ENCODE results near the gene MACROD2. TPM values are rescaled to one million over a fixed set of nuclear protein-coding genes. Genes with fewer than 3 reads are reported as not detected.

MACROD2 gene
- total and polyA plus RNA-seq, 4 donors: 13.0 to 67.1 (median 20.7) TPM

DNA sequence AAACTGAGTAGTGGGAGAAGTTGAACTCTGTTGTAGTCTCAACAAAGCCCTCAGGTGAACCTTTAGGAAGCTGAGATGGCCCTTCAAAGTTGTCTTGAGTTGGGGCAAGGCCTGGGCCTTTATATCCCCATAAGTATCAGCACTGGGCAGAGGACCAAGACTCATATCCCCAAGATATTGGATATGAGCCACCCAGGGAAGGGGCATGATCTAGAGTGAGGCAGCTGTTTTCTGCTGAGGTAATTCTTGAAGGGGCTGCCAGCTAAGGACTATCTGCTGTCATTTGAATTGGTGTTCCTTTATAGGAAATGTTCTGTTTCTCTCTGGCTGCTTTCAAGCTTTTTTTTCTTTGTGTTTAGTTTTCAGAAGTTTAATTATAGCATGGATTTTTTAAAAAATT is 482.8 kb downstream of the MACROD2 start:
- ATAC-seq (ENCODE audit: insufficient read depth, low FRiP score) (no peak), DNase-seq (no peak)
- Histone ChIP-seq H3K36me3 (ENCODE audit: control insufficient read depth in 4 of 4, insufficient read depth in 4 of 4, low read length in 4 of 4) (no peaks in the 10 kb centered on the region), H3K27me3 (ENCODE audit: control insufficient read depth in 3 of 3, insufficient read depth in 3 of 3, low read length in 2 of 3) (no peaks in the 10 kb centered on the region), H3K4me3 (no peak overlapping the region), H3K9ac (ENCODE audit: insufficient read depth in 1 of 2, low read length in 2 of 2) (no peak overlapping the region), H3K9me3 (ENCODE audit: control insufficient read depth in 4 of 4, insufficient read depth in 3 of 4, low read length in 3 of 4) (no peaks in the 10 kb centered on the region), H3K4me1 (ENCODE audit: control insufficient read depth in 5 of 5, insufficient read depth in 5 of 5, low read length in 5 of 5) (no peaks in the 10 kb centered on the region), H3K27ac (ENCODE audit: low read depth in 1 of 2, low read length in 1 of 2) (no peak overlapping the region)
- TF ChIP-seq, protein P1, sequence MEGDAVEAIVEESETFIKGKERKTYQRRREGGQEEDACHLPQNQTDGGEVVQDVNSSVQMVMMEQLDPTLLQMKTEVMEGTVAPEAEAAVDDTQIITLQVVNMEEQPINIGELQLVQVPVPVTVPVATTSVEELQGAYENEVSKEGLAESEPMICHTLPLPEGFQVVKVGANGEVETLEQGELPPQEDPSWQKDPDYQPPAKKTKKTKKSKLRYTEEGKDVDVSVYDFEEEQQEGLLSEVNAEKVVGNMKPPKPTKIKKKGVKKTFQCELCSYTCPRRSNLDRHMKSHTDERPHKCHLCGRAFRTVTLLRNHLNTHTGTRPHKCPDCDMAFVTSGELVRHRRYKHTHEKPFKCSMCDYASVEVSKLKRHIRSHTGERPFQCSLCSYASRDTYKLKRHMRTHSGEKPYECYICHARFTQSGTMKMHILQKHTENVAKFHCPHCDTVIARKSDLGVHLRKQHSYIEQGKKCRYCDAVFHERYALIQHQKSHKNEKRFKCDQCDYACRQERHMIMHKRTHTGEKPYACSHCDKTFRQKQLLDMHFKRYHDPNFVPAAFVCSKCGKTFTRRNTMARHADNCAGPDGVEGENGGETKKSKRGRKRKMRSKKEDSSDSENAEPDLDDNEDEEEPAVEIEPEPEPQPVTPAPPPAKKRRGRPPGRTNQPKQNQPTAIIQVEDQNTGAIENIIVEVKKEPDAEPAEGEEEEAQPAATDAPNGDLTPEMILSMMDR (IDR thresholded peaks at IDR 0.05; ENCODE audit: control extremely low read depth, extremely low read depth): no peak

DNA sequence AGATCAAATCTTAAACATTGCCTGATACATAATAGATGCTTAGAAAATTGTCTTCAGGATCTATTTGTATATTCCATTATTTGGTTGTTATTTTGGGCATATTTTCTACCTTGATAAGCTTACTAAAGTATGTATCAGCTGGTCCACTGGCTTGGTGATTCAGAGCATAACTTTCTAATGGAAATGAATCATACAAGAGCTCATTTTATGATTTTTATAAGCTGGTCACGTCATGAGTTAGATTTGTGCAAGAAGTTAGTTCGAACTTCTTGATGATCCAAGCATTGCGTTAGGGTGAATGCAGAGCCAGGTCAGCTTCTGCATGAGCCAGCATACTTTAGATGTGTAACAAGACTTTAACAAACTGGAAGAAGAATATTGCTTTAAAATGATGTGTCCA is 486.5 kb downstream of the MACROD2 start:
- TF ChIP-seq, protein P1 (IDR thresholded peaks at IDR 0.05; ENCODE audit: control extremely low read depth, extremely low read depth): no peak
- no peak overlapping the region for H3K27ac ChIP-seq (ENCODE audit: low read depth in 1 of 2, low read length in 1 of 2)
- H3K36me3 ChIP-seq (ENCODE audit: control insufficient read depth in 4 of 4, insufficient read depth in 4 of 4, low read length in 4 of 4): no peaks in the 10 kb centered on the region
- no peak for DNase-seq
- H3K4me1 ChIP-seq (ENCODE audit: control insufficient read depth in 5 of 5, insufficient read depth in 5 of 5, low read length in 5 of 5): no peaks in the 10 kb centered on the region
- no peak for ATAC-seq (ENCODE audit: insufficient read depth, low FRiP score)
- H3K9ac ChIP-seq (ENCODE audit: insufficient read depth in 1 of 2, low read length in 2 of 2): no peak overlapping the region
- no peaks in the 10 kb centered on the region for H3K9me3 ChIP-seq (ENCODE audit: control insufficient read depth in 4 of 4, insufficient read depth in 3 of 4, low read length in 3 of 4)
- H3K27me3 ChIP-seq (ENCODE audit: control insufficient read depth in 3 of 3, insufficient read depth in 3 of 3, low read length in 2 of 3): no peaks in the 10 kb centered on the region
- no peak overlapping the region for H3K4me3 ChIP-seq
- WGBS, 2 donors: 87 to 94% methylated on average over 3 of the region's 3 CpGs

DNA sequence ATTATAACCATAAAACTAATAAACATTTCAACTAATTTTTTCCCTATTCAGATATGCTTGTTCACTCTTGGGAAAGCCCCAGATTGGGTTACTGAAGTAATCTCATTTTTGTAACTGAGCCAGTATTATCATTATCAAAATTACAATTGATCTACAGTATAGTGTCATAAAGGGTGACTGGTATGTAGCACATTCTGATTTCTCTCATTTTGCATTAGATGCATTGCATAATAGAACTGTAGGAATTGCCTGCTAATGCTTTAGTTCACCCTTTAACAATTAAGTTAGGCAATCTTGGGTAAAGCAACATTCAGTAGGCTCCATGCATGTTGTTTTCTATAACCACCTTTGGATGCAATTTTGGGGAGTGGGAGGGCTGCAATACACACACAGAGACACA is 492.9 kb downstream of the MACROD2 start:
- no peaks in the 10 kb centered on the region for H3K9me3 ChIP-seq (ENCODE audit: control insufficient read depth in 4 of 4, insufficient read depth in 3 of 4, low read length in 3 of 4)
- H3K27ac ChIP-seq (ENCODE audit: low read depth in 1 of 2, low read length in 1 of 2): no peak overlapping the region
- no peak overlapping the region for H3K4me3 ChIP-seq
- H3K9ac ChIP-seq (ENCODE audit: insufficient read depth in 1 of 2, low read length in 2 of 2): no peak overlapping the region
- H3K27me3 ChIP-seq (ENCODE audit: control insufficient read depth in 3 of 3, insufficient read depth in 3 of 3, low read length in 2 of 3): no peaks in the 10 kb centered on the region
- no peak for ATAC-seq (ENCODE audit: insufficient read depth, low FRiP score)
- H3K36me3 ChIP-seq (ENCODE audit: control insufficient read depth in 4 of 4, insufficient read depth in 4 of 4, low read length in 4 of 4): no peaks in the 10 kb centered on the region
- no peaks in the 10 kb centered on the region for H3K4me1 ChIP-seq (ENCODE audit: control insufficient read depth in 5 of 5, insufficient read depth in 5 of 5, low read length in 5 of 5)
- TF ChIP-seq, protein P1 (IDR thresholded peaks at IDR 0.05; ENCODE audit: control extremely low read depth, extremely low read depth): no peak
- DNase-seq: no peak

DNA sequence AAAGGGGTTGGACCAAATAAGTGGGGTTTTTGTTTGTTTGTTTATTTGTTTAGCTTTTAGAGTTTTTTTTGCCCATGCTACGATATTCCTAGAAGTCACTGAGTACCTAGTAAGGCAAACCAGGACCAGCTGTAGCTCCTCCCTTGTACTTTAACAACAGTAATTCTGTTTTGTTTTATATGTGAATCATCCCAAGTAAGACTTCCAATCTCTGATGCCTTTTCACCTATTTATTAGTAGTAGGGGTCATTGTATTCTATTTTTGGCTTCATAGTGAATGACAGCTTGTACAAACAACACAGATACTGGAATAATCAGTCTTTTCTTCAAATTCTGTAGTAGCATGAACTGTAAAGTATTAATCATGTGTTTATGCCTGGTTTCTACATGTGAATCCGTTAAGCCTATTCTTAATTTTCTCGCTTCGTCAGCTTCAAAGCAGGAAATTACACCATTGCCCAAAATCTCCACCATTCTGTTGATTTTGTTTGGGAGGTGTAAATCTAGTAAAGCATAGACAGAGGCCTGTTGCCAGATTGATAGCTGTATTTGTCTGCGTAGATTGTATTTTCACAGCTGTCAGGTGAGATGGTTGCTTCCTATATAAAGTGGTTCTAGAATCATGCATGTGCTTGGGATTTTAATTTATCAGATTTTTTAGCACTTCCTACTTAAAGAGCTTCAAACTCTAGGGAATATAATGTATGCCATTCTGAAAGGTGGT is 493.6 kb downstream of the MACROD2 start:
- Histone ChIP-seq H3K27ac (ENCODE audit: low read depth in 1 of 2, low read length in 1 of 2) (no peak overlapping the region), H3K9me3 (ENCODE audit: control insufficient read depth in 4 of 4, insufficient read depth in 3 of 4, low read length in 3 of 4) (no peaks in the 10 kb centered on the region), H3K9ac (ENCODE audit: insufficient read depth in 1 of 2, low read length in 2 of 2) (no peak overlapping the region), H3K4me1 (ENCODE audit: control insufficient read depth in 5 of 5, insufficient read depth in 5 of 5, low read length in 5 of 5) (no peaks in the 10 kb centered on the region), H3K36me3 (ENCODE audit: control insufficient read depth in 4 of 4, insufficient read depth in 4 of 4, low read length in 4 of 4) (no peaks in the 10 kb centered on the region), H3K27me3 (ENCODE audit: control insufficient read depth in 3 of 3, insufficient read depth in 3 of 3, low read length in 2 of 3) (no peaks in the 10 kb centered on the region), H3K4me3 (no peak overlapping the region)
- TF ChIP-seq, protein P1 (IDR thresholded peaks at IDR 0.05; ENCODE audit: control extremely low read depth, extremely low read depth): no peak
- WGBS, 2 donors: 72 to 81% methylated on average over 5 of the region's 5 CpGs
- ATAC-seq (ENCODE audit: insufficient read depth, low FRiP score) (no peak), DNase-seq (no peak)

Measured in lung (tissue), 12 donors.